HTR-8/SVneo (cell line): ENCODE data around the gene PDIA2.
"Not testable (repeated sequence)": the region's sequence is repeated elsewhere in the genome, so short reads cannot be mapped to it uniquely, and the experiment has no call there.

Experiments used
- DNase-seq: peaks from one replicate; pipeline ENCODE4 v3.0.0; 2011; ENCODE audit warnings: low spot score, mixed read lengths; ENCODE audit not compliant: insufficient read length
- FAIRE-seq: peaks from 2 replicates; lab custom pipeline; 2011; peaks lifted over from hg19 to GRCh38; lab: Jason Lieb, UNC

PDIA2 gene

DNA sequence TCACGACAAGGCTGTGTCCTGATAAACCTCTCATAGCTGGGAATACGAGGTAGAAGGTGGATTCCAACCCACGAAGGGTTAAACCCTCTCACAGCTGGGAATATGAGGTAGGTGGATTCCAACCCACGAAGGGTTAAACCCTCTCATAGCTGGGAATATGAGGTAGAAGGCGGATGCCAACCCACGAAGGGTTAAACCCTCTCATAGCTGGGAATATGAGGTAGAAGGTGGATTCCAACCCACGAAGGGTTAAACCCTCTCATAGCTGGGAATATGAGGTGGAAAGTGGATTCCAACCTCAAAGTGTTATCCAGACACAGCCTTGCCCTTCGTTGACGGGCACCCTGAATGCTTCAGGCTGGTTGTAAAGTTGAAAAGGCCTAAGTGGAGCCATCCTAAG lies 38.6 kb downstream of the PDIA2 start:
- DNase-seq (no peak), FAIRE-seq (no peak)

DNA sequence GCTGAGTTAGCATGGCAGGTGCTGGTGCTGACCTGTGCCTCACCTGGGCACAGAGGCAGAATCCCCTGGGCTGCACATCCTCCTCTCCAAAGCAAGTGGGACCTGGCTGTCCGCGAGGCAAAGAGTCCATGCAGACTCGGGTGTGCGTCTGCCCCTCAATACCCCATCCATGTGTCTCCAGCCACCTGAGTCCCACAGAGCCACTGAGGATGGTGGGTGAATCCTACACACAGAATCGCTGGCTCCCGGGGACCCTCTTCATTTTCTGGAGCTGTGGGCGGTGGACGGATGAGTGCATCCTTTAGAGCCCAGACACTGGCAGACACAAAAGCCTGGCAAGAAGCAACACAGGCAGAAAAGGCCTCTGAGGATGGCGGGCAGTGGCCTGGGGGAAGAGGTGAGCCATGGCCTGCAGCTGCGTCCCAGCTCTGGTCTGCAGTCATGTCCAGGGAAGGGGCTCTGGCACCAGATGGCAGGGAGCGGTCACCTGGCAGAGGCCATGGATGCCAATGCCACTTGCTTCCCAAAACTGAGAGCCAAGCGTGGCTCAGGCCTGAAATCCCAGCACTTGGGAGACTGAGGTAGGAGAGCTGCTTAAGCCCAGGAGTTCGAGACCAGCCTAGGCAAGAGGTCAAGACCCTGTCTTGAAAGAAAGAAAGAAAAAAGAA lies 39.6 kb downstream of the PDIA2 start:
- no peak for FAIRE-seq
- no peak for DNase-seq

DNA sequence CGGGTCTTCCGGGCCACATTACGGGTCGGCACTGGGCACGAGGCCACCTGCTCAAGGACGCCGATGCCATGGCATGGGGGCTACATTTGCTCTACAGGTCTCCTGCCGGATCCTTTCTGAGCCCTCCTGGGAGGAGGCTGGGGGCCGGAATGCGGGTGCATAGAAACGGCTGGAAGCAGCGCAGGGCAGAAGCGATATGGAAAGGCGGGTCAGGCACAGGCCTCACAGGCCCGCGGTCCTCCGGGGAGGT lies 41.2 kb downstream of the PDIA2 start:
- DNase-seq (no peak), FAIRE-seq (no peak)

DNA sequence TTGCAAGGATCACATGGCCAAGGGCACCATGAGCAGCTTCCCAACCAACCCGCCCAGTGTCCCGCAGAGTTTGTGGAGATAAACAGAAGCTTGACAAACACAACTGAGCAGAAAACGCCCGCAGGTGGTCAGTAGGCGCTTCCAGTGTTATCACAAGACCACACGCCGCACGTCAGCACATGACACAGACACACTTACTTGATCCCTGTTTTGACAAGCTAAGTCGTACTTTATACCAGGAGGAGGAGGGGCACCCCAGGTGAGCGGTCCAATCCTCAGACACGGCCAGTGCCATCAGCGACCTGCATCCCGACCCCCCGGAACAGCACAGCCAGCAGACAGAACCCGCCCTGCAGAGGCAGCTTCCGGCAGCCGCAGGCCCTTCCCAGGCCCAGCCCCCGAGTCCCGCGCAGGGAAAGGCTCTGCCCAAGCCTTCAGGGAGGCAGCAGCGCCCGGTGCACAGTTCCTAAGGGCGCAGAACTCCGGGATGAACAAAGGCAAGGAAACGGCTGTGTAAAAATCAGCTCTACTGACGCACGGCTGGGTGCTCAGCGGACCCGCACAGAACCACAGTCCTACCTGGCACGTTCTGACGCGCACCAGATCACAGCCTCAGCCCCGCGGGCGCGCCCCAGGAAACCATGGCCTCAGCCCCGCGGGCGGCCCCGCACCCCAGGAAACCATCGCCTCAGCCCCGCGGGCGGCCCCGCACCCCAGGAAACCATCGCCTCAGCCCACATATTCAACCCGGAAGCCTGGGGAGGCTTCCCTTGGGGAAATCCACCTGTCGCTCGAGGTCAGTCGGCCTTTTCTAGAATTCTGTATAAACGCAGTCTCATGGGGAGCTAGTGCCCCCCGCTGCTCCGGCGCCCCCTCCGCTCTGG lies 41.7 kb downstream of the PDIA2 start:
- DNase-seq (no peak), FAIRE-seq (no peak)

DNA sequence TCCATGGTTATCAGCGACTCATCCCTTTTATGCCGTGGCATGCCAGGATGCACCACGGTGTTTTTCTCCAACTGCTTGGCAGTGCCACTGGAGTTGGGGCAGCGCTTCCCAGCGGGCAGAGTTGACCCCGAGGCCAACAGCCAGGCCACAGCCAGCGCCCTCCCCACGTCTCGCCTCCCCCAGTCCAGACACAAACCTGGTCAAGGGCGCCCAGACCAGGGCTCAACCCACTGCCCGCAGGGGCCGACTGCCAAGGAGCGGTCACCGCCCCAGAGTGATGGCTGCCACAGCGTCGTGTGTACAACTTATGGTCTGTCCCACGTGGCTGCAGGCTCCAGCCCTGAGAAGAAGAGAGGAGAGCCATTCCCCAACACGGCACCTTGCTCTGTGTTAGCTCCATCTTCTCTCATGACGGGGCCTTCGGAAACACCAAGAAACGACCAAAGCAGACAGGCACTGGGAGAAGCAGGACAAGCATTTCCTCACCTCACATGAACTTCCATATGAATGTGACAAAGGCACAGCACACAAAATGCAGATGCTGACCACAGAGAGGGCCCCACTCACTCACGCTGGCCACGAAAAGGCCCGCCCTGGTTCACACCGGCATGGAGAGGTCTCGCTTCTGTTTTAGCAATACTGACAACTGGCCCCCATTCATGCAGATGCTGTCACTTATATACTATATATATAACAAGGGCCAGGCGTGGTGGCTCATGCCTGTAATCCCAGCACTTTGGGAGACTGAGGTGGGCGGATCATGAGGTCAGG lies 42.6 kb downstream of the PDIA2 start:
- DNase-seq = no peak
- no peak for FAIRE-seq

DNA sequence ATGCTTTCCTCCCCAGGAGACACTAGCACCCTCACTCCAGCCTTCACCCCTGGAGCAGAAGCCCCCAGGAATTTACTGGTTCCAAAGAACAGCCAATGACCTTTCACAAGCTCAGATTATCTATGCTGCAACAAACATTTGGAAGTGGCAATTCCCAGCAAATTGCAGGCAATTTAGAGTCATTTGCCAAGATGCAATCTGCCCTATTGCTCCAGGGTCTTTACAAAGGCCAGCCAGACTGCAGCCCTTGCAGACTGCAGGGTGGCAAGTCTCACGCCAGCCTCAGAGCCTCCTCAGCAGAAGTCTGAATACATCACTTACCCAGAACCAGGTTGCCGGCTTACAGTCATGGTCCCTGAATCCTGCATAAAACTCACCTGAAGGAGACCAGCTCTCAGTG lies 47.8 kb downstream of the PDIA2 start:
- DNase-seq = no peak
- FAIRE-seq = no peak

DNA sequence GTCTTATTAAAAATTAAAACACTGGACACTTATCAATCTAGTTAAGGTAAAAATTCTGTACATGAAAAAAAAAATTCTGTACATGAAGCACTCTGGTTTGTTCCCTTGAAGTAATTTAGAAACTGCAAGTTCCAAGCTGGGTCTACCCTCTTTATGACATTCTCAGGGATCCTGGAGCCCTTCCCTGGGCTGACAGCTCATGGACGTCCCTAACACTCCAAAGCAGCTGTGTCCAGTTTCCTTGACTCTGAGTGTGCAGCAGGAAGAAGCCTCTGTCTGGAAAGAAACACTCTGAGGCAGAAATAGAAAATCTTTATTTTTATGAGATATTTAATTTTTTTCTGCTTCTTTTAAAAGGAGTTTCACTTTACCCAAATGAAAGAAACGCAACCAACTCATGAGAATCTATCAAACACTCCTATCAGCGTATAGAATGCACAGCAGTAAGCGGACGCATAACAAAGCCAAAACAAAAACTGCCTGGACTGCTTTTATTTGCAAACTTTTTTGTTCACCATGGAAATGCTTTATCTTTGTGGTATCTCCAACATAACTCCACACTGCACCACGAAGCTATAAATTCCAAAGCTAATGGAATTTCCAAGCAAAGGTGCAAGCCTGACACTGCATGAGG lies 48.3 kb downstream of the PDIA2 start:
- DNase-seq = not testable (repeated sequence)
- peak; percentile 40 for FAIRE-seq

DNA sequence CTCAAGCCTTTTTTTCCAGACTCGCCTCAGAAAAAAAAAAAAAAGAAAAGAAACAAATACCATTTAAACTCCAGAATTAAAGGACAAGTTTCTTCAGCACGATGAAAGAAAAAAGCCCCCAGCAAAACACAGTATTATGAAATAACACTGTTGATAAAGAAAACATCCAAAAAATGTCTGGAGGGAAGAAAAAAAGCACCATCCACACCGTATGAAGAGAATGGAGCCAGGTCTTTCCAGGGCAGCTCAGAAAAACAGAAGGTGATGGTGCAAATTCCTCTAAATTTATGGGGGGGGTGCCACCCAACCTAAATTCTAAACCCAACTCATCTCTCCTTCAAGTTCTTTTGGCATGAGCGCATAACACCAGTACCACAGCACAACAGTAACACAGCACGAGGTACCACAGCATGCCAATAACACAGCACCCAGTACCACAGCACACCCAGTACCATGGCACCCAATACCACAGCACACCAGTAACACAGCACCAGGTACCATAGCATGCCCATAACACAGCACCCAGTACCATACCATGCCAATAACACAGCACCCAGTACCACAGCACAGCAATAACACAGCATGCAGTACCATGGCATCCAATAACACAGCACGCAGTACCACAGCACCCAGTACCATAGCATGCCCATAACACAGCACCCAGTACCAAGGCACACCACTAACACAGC lies 50.6 kb downstream of the PDIA2 start:
- DNase-seq (no peak), FAIRE-seq (peak; percentile 83)

DNA sequence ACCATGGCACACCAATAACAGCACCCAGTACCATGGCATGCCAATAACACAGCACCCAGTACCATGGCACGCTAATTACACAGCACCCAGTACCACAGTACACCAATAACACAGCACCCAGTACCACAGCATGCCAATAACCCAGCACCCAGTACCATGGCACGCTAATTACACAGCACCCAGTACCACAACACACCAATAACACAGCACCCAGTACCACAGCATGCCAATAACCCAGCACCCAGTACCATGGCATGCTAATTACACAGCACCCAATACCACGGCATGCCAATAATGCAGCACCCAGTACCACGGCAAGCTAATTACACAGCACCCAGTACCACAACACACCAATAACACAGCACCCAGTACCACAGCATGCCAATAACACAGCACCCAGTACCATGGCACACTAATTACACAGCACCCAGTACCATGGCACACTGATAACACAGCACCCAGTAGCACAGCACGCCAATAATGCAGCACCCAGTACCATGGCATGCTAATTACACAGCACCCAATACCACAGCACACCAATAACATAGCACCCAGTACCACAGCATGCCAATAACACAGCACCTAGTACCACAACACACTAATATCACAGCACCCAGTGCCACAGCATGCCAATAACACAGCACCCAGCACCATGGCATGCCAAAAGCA lies 51.3 kb downstream of the PDIA2 start:
- FAIRE-seq = peak; percentile 67
- not testable (repeated sequence) for DNase-seq

DNA sequence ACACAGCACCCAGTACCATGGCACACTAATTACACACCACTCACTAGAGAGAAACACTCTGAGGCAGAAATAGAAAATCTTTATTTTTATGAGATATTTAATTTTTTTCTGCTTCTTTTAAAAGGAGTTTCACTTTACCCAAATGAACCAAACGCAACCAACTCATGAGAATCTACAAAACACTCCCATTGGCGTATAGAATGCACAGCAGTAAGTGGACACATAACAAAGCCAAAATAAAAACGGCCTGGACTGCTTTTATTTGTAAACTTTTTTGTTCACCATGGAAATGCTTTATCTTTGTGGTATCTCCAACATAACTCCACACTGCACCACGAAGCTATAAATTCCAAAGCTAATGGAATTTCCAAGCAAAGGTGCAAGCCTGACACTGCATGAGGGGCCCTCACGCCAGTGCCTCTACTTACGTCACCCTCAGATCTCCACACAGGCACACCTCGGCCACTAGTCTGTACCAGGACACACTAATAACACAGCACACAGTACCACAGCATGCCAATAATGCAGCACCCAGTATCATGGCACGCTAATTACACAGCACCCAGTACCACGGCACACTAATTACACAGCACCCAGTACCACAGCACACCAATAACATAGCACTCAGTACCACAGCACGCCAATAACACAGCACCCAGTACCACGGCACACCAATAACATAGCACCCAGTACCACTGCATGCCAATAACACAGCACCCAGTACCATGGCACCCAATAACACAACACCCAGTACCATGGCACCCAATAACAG lies 52.1 kb downstream of the PDIA2 start:
- FAIRE-seq = peak; percentile 93
- DNase-seq = not testable (repeated sequence)

DNA sequence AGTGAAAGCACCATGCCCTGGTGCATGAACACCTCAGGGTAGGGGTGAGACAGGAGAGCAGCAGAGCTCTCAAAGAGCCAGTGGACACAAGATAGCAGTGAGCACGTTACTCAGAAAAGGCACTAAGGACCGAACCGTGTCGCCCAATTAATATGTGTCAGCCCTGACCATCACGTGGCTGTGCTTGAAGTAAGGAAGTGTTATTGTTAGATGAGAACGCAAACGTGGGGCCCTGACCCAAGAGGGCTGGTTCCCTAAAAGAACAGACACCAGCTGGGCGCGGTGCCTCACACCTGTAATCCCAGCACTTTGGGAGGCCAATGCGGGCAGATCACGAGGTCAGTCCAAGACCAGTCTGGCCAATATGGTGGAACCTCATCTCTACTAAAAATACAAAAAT lies 53.3 kb downstream of the PDIA2 start:
- DNase-seq = no peak
- FAIRE-seq = no peak
